ENCODE results near the gene LRRC25. TPM values are rescaled to one million over a fixed set of nuclear protein-coding genes. Genes with fewer than 3 reads are reported as not detected.

LRRC25 gene
- polyA plus RNA-seq, 2 donors: 0.55 to 0.66 TPM

GRCh38 chr19:18431351-18432197 lies 34.2 kb upstream of the LRRC25 start:
- Histone ChIP-seq H3K4me1 (ENCODE audit: control insufficient read depth in 2 of 2, insufficient read depth in 2 of 2, low read length in 1 of 2) (peaks cover 0 to 25% of the 10 kb centered on the region in 2 donors), H3K4me3 (ENCODE audit: low read depth in 1 of 2, low read length in 2 of 2) (no peak overlapping the region), H3K27ac (ENCODE audit: low read depth in 2 of 2, low read length in 1 of 2) (no peak overlapping the region), H3K27me3 (ENCODE audit: control insufficient read depth in 1 of 2, insufficient read depth in 2 of 2, low read length in 2 of 2) (no peaks in the 10 kb centered on the region), H3K36me3 (ENCODE audit: control insufficient read depth in 2 of 2, insufficient read depth in 2 of 2, low read length in 1 of 2) (peaks cover 0 to 2% of the 10 kb centered on the region in 2 donors), H3K9me3 (ENCODE audit: control insufficient read depth in 2 of 2, insufficient read depth in 1 of 2, low read depth in 1 of 2, low read length in 1 of 2) (no peaks in the 10 kb centered on the region)
- 85 to 86% methylated on average over 27 to 34 of the region's 34 CpGs for WGBS, 2 donors

GRCh38 chr19:18430417-18431144 lies 33.2 kb upstream of the LRRC25 start:
- Histone ChIP-seq H3K36me3 (ENCODE audit: control insufficient read depth in 2 of 2, insufficient read depth in 2 of 2, low read length in 1 of 2) (peaks cover 0 to 2% of the 10 kb centered on the region in 2 donors), H3K27me3 (ENCODE audit: control insufficient read depth in 1 of 2, insufficient read depth in 2 of 2, low read length in 2 of 2) (no peaks in the 10 kb centered on the region), H3K4me3 (ENCODE audit: low read depth in 1 of 2, low read length in 2 of 2) (no peak overlapping the region), H3K9me3 (ENCODE audit: control insufficient read depth in 2 of 2, insufficient read depth in 1 of 2, low read depth in 1 of 2, low read length in 1 of 2) (no peaks in the 10 kb centered on the region), H3K4me1 (ENCODE audit: control insufficient read depth in 2 of 2, insufficient read depth in 2 of 2, low read length in 1 of 2) (peaks cover 2 to 19% of the 10 kb centered on the region in 2 donors), H3K27ac (ENCODE audit: low read depth in 2 of 2, low read length in 1 of 2) (no peak overlapping the region)
- WGBS, 2 donors: 89 to 90% methylated on average over 21 of the region's 21 CpGs

GRCh38 chr19:18429717-18430416 lies 32.4 kb upstream of the LRRC25 start:
- no peak overlapping the region for H3K4me3 ChIP-seq (ENCODE audit: low read depth in 1 of 2, low read length in 2 of 2)
- H3K4me1 ChIP-seq (ENCODE audit: control insufficient read depth in 2 of 2, insufficient read depth in 2 of 2, low read length in 1 of 2): peaks cover 2 to 19% of the 10 kb centered on the region in 2 donors
- 58 to 60% methylated on average over 13 of the region's 13 CpGs for WGBS, 2 donors
- H3K27ac ChIP-seq (ENCODE audit: low read depth in 2 of 2, low read length in 1 of 2): peak overlapping the region in 1 of 2 donors; percentile 38
- no peaks in the 10 kb centered on the region for H3K9me3 ChIP-seq (ENCODE audit: control insufficient read depth in 2 of 2, insufficient read depth in 1 of 2, low read depth in 1 of 2, low read length in 1 of 2)
- no peaks in the 10 kb centered on the region for H3K27me3 ChIP-seq (ENCODE audit: control insufficient read depth in 1 of 2, insufficient read depth in 2 of 2, low read length in 2 of 2)
- peaks cover 0 to 2% of the 10 kb centered on the region in 2 donors for H3K36me3 ChIP-seq (ENCODE audit: control insufficient read depth in 2 of 2, insufficient read depth in 2 of 2, low read length in 1 of 2)

- WGBS, 2 donors: 13 to 20% methylated on average over 72 to 77 of the region's 77 CpGs
These were observed 31.6 kb upstream of the LRRC25 start for GRCh38 chr19:18428787-18429674.

GRCh38 chr19:18428173-18428786 lies 30.9 kb upstream of the LRRC25 start:
- 68 to 75% methylated on average over 17 of the region's 17 CpGs for WGBS, 2 donors
- peaks cover 0 to 2% of the 10 kb centered on the region in 2 donors for H3K36me3 ChIP-seq (ENCODE audit: control insufficient read depth in 2 of 2, insufficient read depth in 2 of 2, low read length in 1 of 2)

More at GRCh38 chr19:18428787-18429674, 31.6 kb upstream of the LRRC25 start:
- Histone ChIP-seq H3K36me3 (ENCODE audit: control insufficient read depth in 2 of 2, insufficient read depth in 2 of 2, low read length in 1 of 2) (peaks cover 0 to 2% of the 10 kb centered on the region in 2 donors), H3K9me3 (ENCODE audit: control insufficient read depth in 2 of 2, insufficient read depth in 1 of 2, low read depth in 1 of 2, low read length in 1 of 2) (no peaks in the 10 kb centered on the region), H3K4me1 (ENCODE audit: control insufficient read depth in 2 of 2, insufficient read depth in 2 of 2, low read length in 1 of 2) (peaks cover 2 to 19% of the 10 kb centered on the region in 2 donors), H3K27me3 (ENCODE audit: control insufficient read depth in 1 of 2, insufficient read depth in 2 of 2, low read length in 2 of 2) (no peaks in the 10 kb centered on the region), H3K4me3 (ENCODE audit: low read depth in 1 of 2, low read length in 2 of 2) (peak overlapping the region in 1 of 2 donors; percentile 26), H3K27ac (ENCODE audit: low read depth in 2 of 2, low read length in 1 of 2) (peak overlapping the region; percentile 38 to 61)

GRCh38 chr19:18427743-18428113 lies 30.3 kb upstream of the LRRC25 start:
- H3K4me3 ChIP-seq (ENCODE audit: low read depth in 1 of 2, low read length in 2 of 2): no peak overlapping the region
- H3K27me3 ChIP-seq (ENCODE audit: control insufficient read depth in 1 of 2, insufficient read depth in 2 of 2, low read length in 2 of 2): no peaks in the 10 kb centered on the region
- H3K27ac ChIP-seq (ENCODE audit: low read depth in 2 of 2, low read length in 1 of 2): no peak overlapping the region
- H3K4me1 ChIP-seq (ENCODE audit: control insufficient read depth in 2 of 2, insufficient read depth in 2 of 2, low read length in 1 of 2): peaks cover 2 to 17% of the 10 kb centered on the region in 2 donors
- H3K9me3 ChIP-seq (ENCODE audit: control insufficient read depth in 2 of 2, insufficient read depth in 1 of 2, low read depth in 1 of 2, low read length in 1 of 2): no peaks in the 10 kb centered on the region
- peaks cover 0 to 2% of the 10 kb centered on the region in 2 donors for H3K36me3 ChIP-seq (ENCODE audit: control insufficient read depth in 2 of 2, insufficient read depth in 2 of 2, low read length in 1 of 2)
- 88 to 89% methylated on average over 12 of the region's 12 CpGs for WGBS, 2 donors

More at GRCh38 chr19:18428173-18428786, 30.9 kb upstream of the LRRC25 start:
- H3K9me3 ChIP-seq (ENCODE audit: control insufficient read depth in 2 of 2, insufficient read depth in 1 of 2, low read depth in 1 of 2, low read length in 1 of 2): no peaks in the 10 kb centered on the region
- H3K4me1 ChIP-seq (ENCODE audit: control insufficient read depth in 2 of 2, insufficient read depth in 2 of 2, low read length in 1 of 2): peaks cover 2 to 18% of the 10 kb centered on the region in 2 donors
- H3K4me3 ChIP-seq (ENCODE audit: low read depth in 1 of 2, low read length in 2 of 2): no peak overlapping the region
- no peaks in the 10 kb centered on the region for H3K27me3 ChIP-seq (ENCODE audit: control insufficient read depth in 1 of 2, insufficient read depth in 2 of 2, low read length in 2 of 2)
- H3K27ac ChIP-seq (ENCODE audit: low read depth in 2 of 2, low read length in 1 of 2): peak overlapping the region in 1 of 2 donors; percentile 61

GRCh38 chr19:18427080-18427742 lies 29.8 kb upstream of the LRRC25 start:
- Histone ChIP-seq H3K4me1 (ENCODE audit: control insufficient read depth in 2 of 2, insufficient read depth in 2 of 2, low read length in 1 of 2) (peaks cover 2 to 15% of the 10 kb centered on the region in 2 donors), H3K36me3 (ENCODE audit: control insufficient read depth in 2 of 2, insufficient read depth in 2 of 2, low read length in 1 of 2) (peaks cover 0 to 2% of the 10 kb centered on the region in 2 donors), H3K27ac (ENCODE audit: low read depth in 2 of 2, low read length in 1 of 2) (no peak overlapping the region), H3K9me3 (ENCODE audit: control insufficient read depth in 2 of 2, insufficient read depth in 1 of 2, low read depth in 1 of 2, low read length in 1 of 2) (no peaks in the 10 kb centered on the region), H3K27me3 (ENCODE audit: control insufficient read depth in 1 of 2, insufficient read depth in 2 of 2, low read length in 2 of 2) (no peaks in the 10 kb centered on the region), H3K4me3 (ENCODE audit: low read depth in 1 of 2, low read length in 2 of 2) (no peak overlapping the region)
- WGBS, 2 donors: 71 to 80% methylated on average over 14 to 16 of the region's 16 CpGs

- H3K4me1 ChIP-seq (ENCODE audit: control insufficient read depth in 2 of 2, insufficient read depth in 2 of 2, low read length in 1 of 2): peaks cover 2 to 17% of the 10 kb centered on the region in 2 donors
- no peaks in the 10 kb centered on the region for H3K9me3 ChIP-seq (ENCODE audit: control insufficient read depth in 2 of 2, insufficient read depth in 1 of 2, low read depth in 1 of 2, low read length in 1 of 2)
- H3K4me3 ChIP-seq (ENCODE audit: low read depth in 1 of 2, low read length in 2 of 2): no peak overlapping the region
- H3K27ac ChIP-seq (ENCODE audit: low read depth in 2 of 2, low read length in 1 of 2): peak overlapping the region in 1 of 2 donors; percentile 62
- no peaks in the 10 kb centered on the region for H3K27me3 ChIP-seq (ENCODE audit: control insufficient read depth in 1 of 2, insufficient read depth in 2 of 2, low read length in 2 of 2)
- WGBS, 2 donors: 71 to 75% methylated on average over 6 to 8 of the region's 8 CpGs
- H3K36me3 ChIP-seq (ENCODE audit: control insufficient read depth in 2 of 2, insufficient read depth in 2 of 2, low read length in 1 of 2): peaks cover 0 to 2% of the 10 kb centered on the region in 2 donors
These were observed 29.0 kb upstream of the LRRC25 start for GRCh38 chr19:18426416-18426767.
